HepG2 (cell line): ENCODE results near the gene CES2.

Experiments
- KLF11 ChIP-seq: IDR thresholded peaks from 2 replicates; pipeline ENCODE4 v1.6.1; 2016; ENCODE audit warnings: missing compliant biosample characterization
- TAF1 ChIP-seq: sonication (generic); formaldehyde crosslinking; IDR thresholded peaks from 2 replicates; pipeline ENCODE4 v1.4.0; 2020; ENCODE audit warnings: missing genetic modification reagents
- ZNF232 ChIP-seq: sonication (generic); formaldehyde crosslinking; IDR thresholded peaks from 2 replicates; pipeline ENCODE4 v1.4.0; 2020; ENCODE audit warnings: missing genetic modification reagents, borderline replicate concordance
- TF ChIP-seq, protein P1 (sequence below), 2 experiments: sonication (generic) in 1 of 2; formaldehyde crosslinking in 1 of 2; IDR thresholded peaks; 2 replicates each; pipeline versions ENCODE4 v1.4.0 to v1.6.1; 2018 to 2020; ENCODE audit warnings: missing genetic modification reagents in 2 of 2, borderline replicate concordance in 1 of 2, low read depth in 1 of 2, mild to moderate bottlenecking in 1 of 2, missing biosample characterization in 1 of 2
- TF ChIP-seq, protein P2 (sequence below): sonication (generic); formaldehyde crosslinking; IDR thresholded peaks from 2 replicates; pipeline ENCODE4 v1.5.0; 2020; ENCODE audit warnings: missing genetic modification reagents

DNA sequence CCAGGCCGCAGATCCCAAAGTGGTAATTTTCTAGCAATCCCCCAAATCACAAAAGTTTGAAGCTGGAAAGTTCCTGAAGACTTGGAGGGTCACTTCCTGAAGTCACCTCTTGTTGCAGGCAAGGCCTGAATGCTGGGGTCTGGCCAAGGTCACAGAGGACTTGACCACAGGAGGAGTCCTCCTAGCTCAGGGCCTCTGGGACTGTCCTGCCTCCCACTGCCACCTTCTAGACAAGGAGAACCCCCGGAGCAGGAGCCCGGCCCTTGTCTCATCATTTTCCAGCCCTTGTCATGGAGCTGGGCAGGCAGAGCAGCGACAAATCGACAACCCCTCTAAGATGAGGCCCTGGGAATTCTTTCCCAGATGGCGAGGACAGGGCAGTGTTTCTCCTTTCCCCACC, 17.0 kb upstream of the CES2 start:
- TF ChIP-seq ZNF232 (CRISPR knock-in tag) (no peak), KLF11 (no peak), TAF1 (CRISPR knock-in tag) (no peak)
- TF ChIP-seq, protein P1, sequence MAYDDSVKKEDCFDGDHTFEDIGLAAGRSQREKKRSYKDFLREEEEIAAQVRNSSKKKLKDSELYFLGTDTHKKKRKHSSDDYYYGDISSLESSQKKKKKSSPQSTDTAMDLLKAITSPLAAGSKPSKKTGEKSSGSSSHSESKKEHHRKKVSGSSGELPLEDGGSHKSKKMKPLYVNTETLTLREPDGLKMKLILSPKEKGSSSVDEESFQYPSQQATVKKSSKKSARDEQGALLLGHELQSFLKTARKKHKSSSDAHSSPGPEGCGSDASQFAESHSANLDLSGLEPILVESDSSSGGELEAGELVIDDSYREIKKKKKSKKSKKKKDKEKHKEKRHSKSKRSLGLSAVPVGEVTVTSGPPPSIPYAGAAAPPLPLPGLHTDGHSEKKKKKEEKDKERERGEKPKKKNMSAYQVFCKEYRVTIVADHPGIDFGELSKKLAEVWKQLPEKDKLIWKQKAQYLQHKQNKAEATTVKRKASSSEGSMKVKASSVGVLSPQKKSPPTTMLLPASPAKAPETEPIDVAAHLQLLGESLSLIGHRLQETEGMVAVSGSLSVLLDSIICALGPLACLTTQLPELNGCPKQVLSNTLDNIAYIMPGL (CRISPR knock-in tag; IDR thresholded peaks at IDR 0.05; ENCODE audit: borderline replicate concordance in 1 of 2, low read depth in 1 of 2), result no peak
- TF ChIP-seq, protein P2, sequence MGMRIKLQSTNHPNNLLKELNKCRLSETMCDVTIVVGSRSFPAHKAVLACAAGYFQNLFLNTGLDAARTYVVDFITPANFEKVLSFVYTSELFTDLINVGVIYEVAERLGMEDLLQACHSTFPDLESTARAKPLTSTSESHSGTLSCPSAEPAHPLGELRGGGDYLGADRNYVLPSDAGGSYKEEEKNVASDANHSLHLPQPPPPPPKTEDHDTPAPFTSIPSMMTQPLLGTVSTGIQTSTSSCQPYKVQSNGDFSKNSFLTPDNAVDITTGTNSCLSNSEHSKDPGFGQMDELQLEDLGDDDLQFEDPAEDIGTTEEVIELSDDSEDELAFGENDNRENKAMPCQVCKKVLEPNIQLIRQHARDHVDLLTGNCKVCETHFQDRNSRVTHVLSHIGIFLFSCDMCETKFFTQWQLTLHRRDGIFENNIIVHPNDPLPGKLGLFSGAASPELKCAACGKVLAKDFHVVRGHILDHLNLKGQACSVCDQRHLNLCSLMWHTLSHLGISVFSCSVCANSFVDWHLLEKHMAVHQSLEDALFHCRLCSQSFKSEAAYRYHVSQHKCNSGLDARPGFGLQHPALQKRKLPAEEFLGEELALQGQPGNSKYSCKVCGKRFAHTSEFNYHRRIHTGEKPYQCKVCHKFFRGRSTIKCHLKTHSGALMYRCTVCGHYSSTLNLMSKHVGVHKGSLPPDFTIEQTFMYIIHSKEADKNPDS (CRISPR knock-in tag), result no peak
